Measurements from ENCODE around the gene RNF187.

Gene RNF187

DNA sequence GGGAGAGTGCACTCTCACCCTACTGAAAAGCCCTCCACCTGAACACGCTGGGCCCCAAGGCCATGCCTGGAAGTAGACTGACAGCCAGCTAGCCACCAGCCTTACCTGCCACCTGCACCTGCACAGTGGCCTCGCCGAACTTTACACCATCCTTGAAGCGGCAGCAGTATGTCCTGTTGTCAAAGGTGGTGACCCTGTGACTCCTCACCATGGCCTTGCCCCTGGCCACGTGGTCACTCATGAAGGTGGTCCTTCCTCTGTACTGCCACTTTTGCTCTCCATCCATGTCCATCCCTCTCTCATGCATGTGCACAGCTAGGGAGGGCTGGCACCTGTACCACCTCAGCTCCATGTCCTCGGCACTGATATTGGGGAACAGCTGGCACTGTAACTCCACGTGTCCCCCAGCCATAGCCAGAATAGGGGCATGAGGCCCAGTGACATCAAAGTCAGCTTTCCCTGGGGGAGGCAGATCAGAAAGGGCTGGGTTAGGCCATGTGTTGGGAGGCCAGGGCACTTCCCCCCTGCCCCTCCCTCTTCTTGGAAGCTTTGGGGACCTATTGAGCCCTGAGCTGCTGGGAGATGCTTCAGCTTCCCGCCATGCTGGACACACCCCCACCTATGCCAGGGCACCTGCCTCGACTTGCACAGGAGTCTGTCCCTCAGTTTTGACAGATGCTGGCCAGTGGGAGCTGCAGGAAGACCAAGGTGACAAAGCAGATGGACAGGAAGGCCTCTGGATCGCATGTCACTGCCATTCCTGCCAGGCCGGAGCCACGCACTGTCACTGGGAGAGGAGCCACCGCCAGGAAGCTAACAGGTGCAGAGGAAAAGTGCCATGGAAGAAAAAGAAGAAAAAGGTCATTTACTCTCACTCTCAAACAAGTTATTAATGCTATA lies 24.6 kb downstream of the RNF187 start:
- DNase-seq: no peak

- DNase-seq: no peak
Observed at GRCh38 chr1:228512781-228513198, 25.6 kb downstream of the RNF187 start.

DNA sequence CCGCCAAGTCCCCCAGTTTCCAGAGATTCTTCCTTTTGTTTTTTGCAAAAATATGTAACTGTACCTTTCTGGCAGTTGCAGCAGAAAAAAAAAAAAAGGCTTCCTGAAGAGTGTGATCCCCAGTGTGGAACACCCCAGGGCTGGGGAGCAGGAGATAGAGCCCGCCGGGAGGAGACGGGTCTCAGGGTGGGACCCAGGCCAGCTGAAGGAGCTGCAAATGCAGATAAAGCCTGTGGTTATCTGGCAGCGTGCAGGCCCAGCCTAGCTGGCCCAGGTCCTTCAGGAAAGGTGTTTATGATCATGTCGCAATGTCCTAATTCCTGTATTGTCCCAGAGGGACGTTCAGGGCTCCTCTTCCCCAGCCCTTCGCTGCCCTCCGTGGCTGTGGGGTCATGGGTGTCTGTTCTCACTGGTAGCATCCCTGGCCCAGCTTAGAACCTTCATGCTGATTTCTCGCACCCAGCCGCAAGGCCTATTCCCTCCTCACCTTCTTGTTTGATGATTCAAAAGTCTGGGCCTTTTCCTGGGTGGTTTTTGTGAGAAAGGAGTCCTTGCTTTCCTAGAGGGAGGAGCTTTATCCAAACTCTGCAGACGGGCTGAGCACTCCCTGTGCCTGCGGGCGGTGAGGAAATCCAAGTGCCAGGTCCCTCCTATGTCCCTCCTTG lies 26.2 kb downstream of the RNF187 start:
- DNase-seq: peak; percentile 24

DNA sequence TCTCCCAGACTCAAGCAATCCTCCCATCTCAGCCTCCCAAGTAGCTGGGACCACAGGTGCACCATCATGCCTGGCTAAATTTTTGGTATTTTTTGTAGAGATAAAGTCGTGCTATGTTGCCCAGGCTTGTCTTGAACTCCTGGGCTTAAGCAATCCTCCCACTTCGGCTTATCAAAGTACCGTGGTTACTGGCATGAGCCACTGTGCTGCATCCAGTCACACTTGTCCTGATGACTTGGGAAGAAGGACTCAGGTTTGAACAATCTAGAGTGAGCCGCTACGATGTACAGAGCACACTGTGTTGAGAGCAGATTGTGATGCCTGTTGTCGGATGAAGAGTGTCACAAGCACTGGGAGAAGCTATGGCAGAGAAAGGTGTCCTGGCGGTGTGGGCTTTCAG lies 27.2 kb downstream of the RNF187 start:
- DNase-seq: no peak

- peak; percentile 9 for DNase-seq
Observed at GRCh38 chr1:228515200-228515834, 28.1 kb downstream of the RNF187 start.

- DNase-seq: no peak
Observed at GRCh38 chr1:228517655-228518054, 30.5 kb downstream of the RNF187 start.

GRCh38 chr1:228527596-228527995 lies 40.4 kb downstream of the RNF187 start:
- DNase-seq: no peak

GRCh38 chr1:228528612-228529011 lies 41.4 kb downstream of the RNF187 start:
- DNase-seq: no peak

- no peak for DNase-seq
Observed at GRCh38 chr1:228530086-228530758, 43.0 kb downstream of the RNF187 start.

DNA sequence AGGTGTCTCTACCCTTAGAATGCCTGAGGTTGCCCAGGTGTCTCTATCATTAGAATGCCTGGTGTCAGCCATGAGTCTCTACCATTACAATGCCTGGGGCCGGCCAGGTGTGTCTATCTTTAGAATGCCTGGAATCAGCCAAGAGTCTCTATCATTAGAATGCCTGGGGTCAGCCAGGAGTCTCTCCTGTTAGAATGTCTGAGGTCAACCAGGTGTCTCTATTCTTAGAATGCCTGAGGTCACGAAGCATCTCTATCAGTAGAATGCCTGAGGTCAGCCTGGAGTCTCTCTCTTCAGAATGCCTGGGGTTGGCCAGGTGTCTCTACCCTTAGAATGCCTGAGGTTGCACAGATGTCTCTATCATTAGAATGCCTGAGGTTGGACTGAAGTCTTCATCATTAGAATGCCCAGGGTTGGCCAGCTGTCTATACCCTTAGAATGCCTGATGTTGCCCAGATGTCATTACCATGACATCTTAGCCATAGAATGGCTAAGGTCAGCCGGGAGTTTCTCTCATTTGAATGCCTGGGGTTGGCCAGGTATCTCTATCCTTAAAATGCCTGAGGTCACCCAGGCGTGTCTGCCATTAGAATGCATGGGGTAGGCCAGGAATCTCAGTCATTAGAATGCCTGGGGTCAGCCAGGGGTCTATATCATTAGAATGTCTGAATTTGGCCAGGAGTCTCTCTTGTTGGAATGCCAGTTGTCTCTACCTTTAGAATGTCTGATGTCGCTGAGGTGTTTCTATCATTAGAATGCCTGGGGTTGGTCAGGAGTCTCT lies 44.0 kb downstream of the RNF187 start:
- no peak for DNase-seq

DNA sequence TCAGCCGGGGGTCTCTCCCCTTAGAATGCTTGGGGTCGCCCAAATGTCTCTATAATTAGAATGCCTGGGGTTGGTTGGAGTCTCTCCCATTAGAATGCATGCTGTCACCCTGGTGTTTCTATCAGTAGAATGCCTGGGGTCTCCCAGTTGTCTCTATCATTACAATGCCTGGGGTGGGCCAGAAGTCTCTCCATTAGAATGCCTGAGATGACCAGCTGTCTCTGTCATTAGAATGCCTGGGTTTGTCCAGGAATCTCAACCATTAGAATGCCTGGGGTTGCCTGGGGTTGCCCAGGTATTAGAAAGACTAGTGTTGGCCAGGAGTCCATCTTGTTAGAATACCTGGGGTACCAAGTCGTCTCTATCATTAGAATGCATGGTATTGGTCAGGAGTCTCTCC lies 51.6 kb downstream of the RNF187 start:
- no peak for DNase-seq

DNA sequence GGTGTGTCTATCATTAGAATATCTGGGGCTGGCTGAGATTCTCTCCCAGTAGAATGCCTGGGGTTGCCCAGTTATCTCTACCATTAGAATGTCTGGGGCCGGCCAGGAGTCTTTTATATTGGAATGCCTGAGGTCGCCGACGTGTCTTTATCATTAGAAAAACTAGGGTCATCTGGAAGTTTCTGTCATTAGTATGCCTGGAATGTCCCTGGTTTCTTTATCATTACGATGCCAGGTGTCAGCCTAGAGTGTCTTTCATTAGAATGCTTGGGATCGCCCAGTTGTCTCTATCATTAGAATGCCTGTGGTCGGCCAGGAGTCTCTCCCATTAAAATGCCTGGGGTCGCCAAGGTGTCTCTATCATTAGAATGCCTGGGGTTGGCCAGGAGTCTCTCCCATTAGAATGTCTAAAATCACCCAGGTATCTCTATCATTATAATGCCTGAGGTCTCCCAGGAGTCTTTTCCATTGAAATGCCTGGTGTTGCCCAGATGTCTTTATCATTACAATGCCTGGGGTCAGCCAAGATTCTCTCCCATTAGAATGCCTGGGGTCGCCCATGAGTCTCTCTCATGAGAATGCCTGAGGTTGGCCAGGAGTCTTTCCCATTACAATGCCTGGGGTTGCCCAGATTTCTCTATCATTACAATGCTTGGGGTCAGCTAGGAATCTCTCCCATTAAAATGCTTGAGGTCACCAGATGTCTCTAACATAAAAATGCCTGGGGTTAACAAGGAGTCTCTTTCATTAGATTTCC lies 53.2 kb downstream of the RNF187 start:
- no peak for DNase-seq

DNA sequence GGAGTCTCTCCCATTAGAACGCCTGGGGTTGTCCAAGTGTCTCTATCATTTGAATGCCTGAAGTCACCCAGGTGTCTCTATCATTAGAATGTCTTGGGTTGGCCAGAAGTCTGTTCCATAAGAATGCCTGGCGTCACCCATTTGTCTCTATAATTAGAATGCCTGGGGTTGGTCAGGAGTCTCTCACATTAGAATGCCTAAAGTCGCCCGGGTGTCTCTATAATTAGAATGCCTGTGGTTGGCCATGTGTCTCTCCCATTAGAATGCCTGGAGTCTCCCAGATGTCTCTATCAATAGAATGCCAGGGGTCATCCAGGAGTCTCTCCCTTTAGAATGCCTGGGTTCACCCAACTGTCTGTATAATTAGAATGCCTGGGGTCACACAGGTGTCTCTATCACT lies 54.5 kb downstream of the RNF187 start:
- DNase-seq: no peak

DNA sequence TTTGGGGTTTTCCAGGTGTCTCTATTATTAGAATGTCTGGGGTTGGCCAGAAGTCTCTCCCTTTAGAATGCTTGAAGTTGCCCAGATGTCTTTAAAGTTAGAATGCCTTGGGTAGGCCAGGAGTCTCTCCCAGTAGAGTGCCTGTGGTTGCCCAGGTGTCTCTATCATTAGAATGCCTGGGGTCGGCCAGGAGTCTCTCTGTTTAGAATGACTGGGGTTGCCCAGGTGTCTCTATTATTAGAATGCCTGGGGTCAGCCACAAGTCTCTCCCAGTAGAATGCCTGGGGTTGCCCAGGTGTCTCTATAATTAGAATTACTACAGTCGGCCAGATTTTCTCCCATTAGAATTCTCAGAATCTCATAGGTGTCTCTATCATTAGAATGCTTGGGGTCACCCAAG lies 55.2 kb downstream of the RNF187 start:
- DNase-seq: no peak

DNA sequence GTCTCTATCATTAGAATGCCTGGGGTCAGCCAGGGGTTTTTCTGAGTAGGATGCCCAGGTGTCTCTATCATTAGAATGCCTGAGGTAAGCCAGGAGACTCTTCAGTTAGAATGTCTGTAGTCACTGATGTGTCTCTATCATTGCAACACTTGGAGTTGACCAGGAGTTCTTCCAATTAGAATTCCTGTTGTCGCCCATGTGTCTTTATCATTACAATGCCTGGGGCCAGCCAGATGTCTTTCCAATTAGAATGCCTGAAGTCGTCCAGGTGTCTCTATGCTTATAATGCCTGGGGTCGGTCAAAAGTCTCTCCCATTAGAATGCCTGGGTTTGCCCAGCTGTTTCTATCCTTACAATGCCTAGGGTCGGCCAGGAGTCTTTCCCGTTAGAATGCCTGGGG lies 55.8 kb downstream of the RNF187 start:
- no peak for DNase-seq

- no peak for DNase-seq
Observed at GRCh38 chr1:228543396-228543795, 56.2 kb downstream of the RNF187 start.

- no peak for DNase-seq
Observed at GRCh38 chr1:228544021-228544850, 57.1 kb downstream of the RNF187 start.

DNA sequence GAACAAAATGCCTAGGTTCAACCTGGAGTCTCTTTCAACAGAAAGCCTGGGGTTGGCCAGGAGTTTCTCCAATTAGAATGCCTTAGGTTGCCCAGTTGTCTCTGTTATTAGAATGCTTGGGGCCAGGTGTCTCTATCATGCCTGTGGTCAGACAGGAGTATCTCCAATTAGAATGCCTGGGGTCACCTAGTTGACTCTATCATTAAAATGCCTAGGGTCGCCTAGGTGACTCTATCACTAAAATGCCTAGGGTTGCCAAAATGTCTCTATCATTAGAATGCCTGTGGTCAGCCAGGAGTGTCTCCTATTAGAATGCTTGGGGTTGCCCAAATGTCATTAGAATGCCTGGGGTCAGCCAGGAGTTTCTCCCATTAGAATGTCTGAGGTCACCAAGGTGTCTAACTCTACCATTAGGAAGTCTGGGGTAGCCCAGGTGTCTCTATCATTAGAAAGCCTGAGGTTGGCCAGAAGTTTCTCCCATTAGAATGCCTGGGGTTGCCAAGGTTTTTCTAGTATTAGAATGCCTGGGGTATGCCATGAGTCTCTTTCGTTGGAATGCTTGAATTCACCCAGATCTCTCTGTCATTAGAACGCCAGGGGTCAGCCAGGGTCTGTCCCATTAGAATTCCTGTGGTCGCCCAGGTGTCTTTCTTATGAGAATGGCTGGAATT lies 57.9 kb downstream of the RNF187 start:
- DNase-seq: no peak

Measured in GF-D8 (cell line).